ENCODE results near the gene GALNT4.

DNA sequence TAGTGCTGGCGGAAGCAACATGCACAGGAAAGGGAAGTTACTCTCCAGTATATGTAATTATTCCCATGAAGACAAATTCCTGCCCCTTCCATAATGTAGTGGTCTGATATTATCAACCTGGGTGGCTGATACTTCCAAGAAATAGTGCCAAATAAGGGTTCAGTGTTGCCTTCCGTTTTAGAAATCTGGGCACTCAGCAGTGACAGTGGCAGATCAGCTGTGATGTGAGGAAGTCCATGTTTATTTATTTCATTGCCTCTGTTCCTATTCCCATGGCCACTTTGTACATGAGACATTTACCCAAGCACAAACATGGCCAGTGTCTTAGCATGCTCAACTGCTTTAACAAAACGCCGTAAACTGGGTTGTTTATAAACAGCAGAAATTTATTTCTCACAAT is 21.6 kb upstream of the GALNT4 start:
- TF ChIP-seq, protein P1, sequence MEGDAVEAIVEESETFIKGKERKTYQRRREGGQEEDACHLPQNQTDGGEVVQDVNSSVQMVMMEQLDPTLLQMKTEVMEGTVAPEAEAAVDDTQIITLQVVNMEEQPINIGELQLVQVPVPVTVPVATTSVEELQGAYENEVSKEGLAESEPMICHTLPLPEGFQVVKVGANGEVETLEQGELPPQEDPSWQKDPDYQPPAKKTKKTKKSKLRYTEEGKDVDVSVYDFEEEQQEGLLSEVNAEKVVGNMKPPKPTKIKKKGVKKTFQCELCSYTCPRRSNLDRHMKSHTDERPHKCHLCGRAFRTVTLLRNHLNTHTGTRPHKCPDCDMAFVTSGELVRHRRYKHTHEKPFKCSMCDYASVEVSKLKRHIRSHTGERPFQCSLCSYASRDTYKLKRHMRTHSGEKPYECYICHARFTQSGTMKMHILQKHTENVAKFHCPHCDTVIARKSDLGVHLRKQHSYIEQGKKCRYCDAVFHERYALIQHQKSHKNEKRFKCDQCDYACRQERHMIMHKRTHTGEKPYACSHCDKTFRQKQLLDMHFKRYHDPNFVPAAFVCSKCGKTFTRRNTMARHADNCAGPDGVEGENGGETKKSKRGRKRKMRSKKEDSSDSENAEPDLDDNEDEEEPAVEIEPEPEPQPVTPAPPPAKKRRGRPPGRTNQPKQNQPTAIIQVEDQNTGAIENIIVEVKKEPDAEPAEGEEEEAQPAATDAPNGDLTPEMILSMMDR (IDR thresholded peaks at IDR 0.05; ENCODE audit: insufficient read depth, low read depth, low read length), result no peak
- no peak for TF ChIP-seq EZH2 (IDR thresholded peaks at IDR 0.05; ENCODE audit: insufficient read depth, low read length)

All from astrocyte (in vitro differentiated cells and primary cell).